ENCODE results near the gene KCND2. TPM values are rescaled to one million over a fixed set of nuclear protein-coding genes. Genes with fewer than 3 reads are reported as not detected.
"Not testable (repeated sequence)": the region's sequence is repeated elsewhere in the genome, so short reads cannot be mapped to it uniquely, and the experiment has no call there.

The KCND2 gene
- total RNA-seq, 1 experiment from 2014 or later = not detected

GRCh38 chr7:120774481-120774880, 501.5 kb downstream of the KCND2 start:
- BruUV-seq (replicated peaks) = no TSS peak
- CTCF ChIA-PET = no interaction called here
- intact Hi-C loops (cut with micrococcal nuclease; ENCODE audit: unreplicated experiment) (no loop called here), in situ Hi-C loops (cut with HindIII; ENCODE audit: low pct_unique_long_range_greater_than_20kb, low sequenced_read_pairs) (no loop called here)
- no peak overlapping the region for H3K4me3 ChIP-seq (ENCODE audit: low read depth in 2 of 2, low read length in 2 of 2)
- POLR2A ChIA-PET = no interaction called here
- no peak overlapping the region for H3K27ac ChIP-seq (ENCODE audit: low read length)
- DNase-seq (ENCODE audit: low read depth, low spot score) (no peak), ATAC-seq (no peak)
- no peaks in the 10 kb centered on the region for H3K4me1 ChIP-seq (ENCODE audit: control insufficient read depth, insufficient read depth, low read length)
- TF ChIP-seq POLR2AphosphoS5 (IDR thresholded peaks at IDR 0.05; ENCODE audit: low read depth, low read length) (no peak), SIN3A (IDR thresholded peaks at IDR 0.05; ENCODE audit: borderline replicate concordance, insufficient read depth, low read depth, low read length) (no peak), TCF7L2 (IDR thresholded peaks at IDR 0.05; ENCODE audit: low read depth, low read length) (no peak), CTCF (IDR thresholded peaks at IDR 0.05) (no peak)
- TF ChIP-seq, protein P1, sequence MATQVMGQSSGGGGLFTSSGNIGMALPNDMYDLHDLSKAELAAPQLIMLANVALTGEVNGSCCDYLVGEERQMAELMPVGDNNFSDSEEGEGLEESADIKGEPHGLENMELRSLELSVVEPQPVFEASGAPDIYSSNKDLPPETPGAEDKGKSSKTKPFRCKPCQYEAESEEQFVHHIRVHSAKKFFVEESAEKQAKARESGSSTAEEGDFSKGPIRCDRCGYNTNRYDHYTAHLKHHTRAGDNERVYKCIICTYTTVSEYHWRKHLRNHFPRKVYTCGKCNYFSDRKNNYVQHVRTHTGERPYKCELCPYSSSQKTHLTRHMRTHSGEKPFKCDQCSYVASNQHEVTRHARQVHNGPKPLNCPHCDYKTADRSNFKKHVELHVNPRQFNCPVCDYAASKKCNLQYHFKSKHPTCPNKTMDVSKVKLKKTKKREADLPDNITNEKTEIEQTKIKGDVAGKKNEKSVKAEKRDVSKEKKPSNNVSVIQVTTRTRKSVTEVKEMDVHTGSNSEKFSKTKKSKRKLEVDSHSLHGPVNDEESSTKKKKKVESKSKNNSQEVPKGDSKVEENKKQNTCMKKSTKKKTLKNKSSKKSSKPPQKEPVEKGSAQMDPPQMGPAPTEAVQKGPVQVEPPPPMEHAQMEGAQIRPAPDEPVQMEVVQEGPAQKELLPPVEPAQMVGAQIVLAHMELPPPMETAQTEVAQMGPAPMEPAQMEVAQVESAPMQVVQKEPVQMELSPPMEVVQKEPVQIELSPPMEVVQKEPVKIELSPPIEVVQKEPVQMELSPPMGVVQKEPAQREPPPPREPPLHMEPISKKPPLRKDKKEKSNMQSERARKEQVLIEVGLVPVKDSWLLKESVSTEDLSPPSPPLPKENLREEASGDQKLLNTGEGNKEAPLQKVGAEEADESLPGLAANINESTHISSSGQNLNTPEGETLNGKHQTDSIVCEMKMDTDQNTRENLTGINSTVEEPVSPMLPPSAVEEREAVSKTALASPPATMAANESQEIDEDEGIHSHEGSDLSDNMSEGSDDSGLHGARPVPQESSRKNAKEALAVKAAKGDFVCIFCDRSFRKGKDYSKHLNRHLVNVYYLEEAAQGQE (IDR thresholded peaks at IDR 0.05; ENCODE audit: insufficient read depth in 1 of 2, low read depth in 2 of 2, low read length in 1 of 2) = no peak
- H3K27me3 ChIP-seq (ENCODE audit: control insufficient read depth, insufficient read depth, low read length) = no peaks in the 10 kb centered on the region
- no peaks in the 10 kb centered on the region for H3K36me3 ChIP-seq (ENCODE audit: control insufficient read depth, insufficient read depth, low read length)
- H3K9me3 ChIP-seq (ENCODE audit: control insufficient read depth, insufficient read depth, low read depth, low read length) = no peaks in the 10 kb centered on the region

- in situ Hi-C loops (cut with HindIII; ENCODE audit: low pct_unique_long_range_greater_than_20kb, low sequenced_read_pairs) = no loop called here
- ChIA-PET CTCF (no interaction called here), POLR2A (no interaction called here)
- Histone ChIP-seq H3K4me3 (ENCODE audit: low read depth in 2 of 2, low read length in 2 of 2) (no peak overlapping the region), H3K9me3 (ENCODE audit: control insufficient read depth, insufficient read depth, low read depth, low read length) (no peaks in the 10 kb centered on the region), H3K27ac (ENCODE audit: low read length) (no peak overlapping the region), H3K36me3 (ENCODE audit: control insufficient read depth, insufficient read depth, low read length) (no peaks in the 10 kb centered on the region), H3K4me1 (ENCODE audit: control insufficient read depth, insufficient read depth, low read length) (no peaks in the 10 kb centered on the region), H3K27me3 (ENCODE audit: control insufficient read depth, insufficient read depth, low read length) (no peaks in the 10 kb centered on the region)
- intact Hi-C loops (cut with micrococcal nuclease; ENCODE audit: unreplicated experiment) = no loop called here
- TF ChIP-seq, protein P1 (IDR thresholded peaks at IDR 0.05; ENCODE audit: insufficient read depth in 1 of 2, low read depth in 2 of 2, low read length in 1 of 2) = no peak
- TF ChIP-seq POLR2AphosphoS5 (IDR thresholded peaks at IDR 0.05; ENCODE audit: low read depth, low read length) = no peak
- TF ChIP-seq SIN3A (IDR thresholded peaks at IDR 0.05; ENCODE audit: borderline replicate concordance, insufficient read depth, low read depth, low read length) = no peak
- TF ChIP-seq CTCF (IDR thresholded peaks at IDR 0.05) = no peak
- no peak for DNase-seq (ENCODE audit: low read depth, low spot score)
- BruUV-seq (replicated peaks) = no TSS peak
- no peak for ATAC-seq
These were observed 502.8 kb downstream of the KCND2 start for GRCh38 chr7:120775755-120776154.

- not testable (repeated sequence) for BruUV-seq (replicated peaks)
These were observed 506.1 kb downstream of the KCND2 start for GRCh38 chr7:120779078-120779477.

GRCh38 chr7:120780451-120780850, 507.5 kb downstream of the KCND2 start:
- ATAC-seq; H3K9me3 ChIP-seq (ENCODE audit: control insufficient read depth, insufficient read depth, low read depth, low read length); CTCF ChIA-PET; in situ Hi-C loops (cut with HindIII; ENCODE audit: low pct_unique_long_range_greater_than_20kb, low sequenced_read_pairs); POLR2A ChIA-PET; H3K36me3 ChIP-seq (ENCODE audit: control insufficient read depth, insufficient read depth, low read length); DNase-seq (ENCODE audit: low read depth, low spot score); intact Hi-C loops (cut with micrococcal nuclease; ENCODE audit: unreplicated experiment); H3K4me3 ChIP-seq (ENCODE audit: low read depth in 2 of 2, low read length in 2 of 2); H3K4me1 ChIP-seq (ENCODE audit: control insufficient read depth, insufficient read depth, low read length); H3K27me3 ChIP-seq (ENCODE audit: control insufficient read depth, insufficient read depth, low read length); BruUV-seq (replicated peaks); H3K27ac ChIP-seq (ENCODE audit: low read length): not testable (repeated sequence)

More at GRCh38 chr7:120779078-120779477, 506.1 kb downstream of the KCND2 start:
- H3K27me3 ChIP-seq (ENCODE audit: control insufficient read depth, insufficient read depth, low read length); H3K4me1 ChIP-seq (ENCODE audit: control insufficient read depth, insufficient read depth, low read length); H3K4me3 ChIP-seq (ENCODE audit: low read depth in 2 of 2, low read length in 2 of 2); intact Hi-C loops (cut with micrococcal nuclease; ENCODE audit: unreplicated experiment); CTCF ChIA-PET; in situ Hi-C loops (cut with HindIII; ENCODE audit: low pct_unique_long_range_greater_than_20kb, low sequenced_read_pairs); DNase-seq (ENCODE audit: low read depth, low spot score); ATAC-seq; H3K36me3 ChIP-seq (ENCODE audit: control insufficient read depth, insufficient read depth, low read length); H3K9me3 ChIP-seq (ENCODE audit: control insufficient read depth, insufficient read depth, low read depth, low read length); POLR2A ChIA-PET; H3K27ac ChIP-seq (ENCODE audit: low read length): not testable (repeated sequence)

Data from Panc1 (cell line).